Measurements from ENCODE around the gene MYNN. TPM values are rescaled to one million over a fixed set of nuclear protein-coding genes. Genes with fewer than 3 reads are reported as not detected.

MYNN gene
- total RNA-seq, 1 donor from 2014 or later = 12.4 TPM

DNA sequence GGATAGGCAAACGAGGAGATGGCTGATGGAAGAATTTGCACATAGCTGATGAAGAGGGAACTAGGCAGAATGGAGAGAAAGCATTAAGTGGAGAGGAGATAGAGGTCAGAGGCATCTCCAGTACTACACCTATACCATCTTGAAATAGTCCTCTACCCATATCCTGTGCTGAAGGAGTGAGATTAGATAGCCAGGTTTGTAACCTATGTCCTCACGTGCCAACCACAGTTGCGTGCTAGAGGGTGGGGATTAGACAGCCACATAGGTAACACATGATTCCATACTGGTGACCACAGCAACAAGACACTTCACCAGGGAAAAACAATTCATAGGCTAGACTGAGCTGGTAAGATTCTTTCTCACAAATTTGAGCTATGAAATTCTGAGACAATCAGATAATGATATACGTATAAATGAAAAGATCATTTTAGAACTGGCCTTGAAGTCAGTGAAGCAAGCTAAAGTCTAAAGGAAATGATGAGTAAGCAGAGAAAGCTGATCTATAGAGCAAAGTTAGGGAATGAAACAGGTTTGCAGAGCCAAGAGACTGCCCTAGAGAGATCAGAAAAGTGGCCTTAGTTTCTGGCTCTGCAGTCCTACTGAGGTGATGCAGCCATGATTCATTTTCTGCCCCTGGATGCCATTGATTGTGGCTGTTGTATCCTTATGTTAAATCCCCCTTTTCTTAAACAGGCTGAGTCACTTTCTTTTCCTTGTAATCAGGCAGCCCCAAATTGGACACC, 17.7 kb downstream of the MYNN start:
- intact Hi-C loops (cut with micrococcal nuclease) = no loop called here
- Histone ChIP-seq H3K27me3 (ENCODE audit: low read depth) (no peaks in the 10 kb centered on the region), H3K4me3 (no peak overlapping the region), H3K4me1 (no peaks in the 10 kb centered on the region), H3K9me3 (replicated peaks) (no peaks in the 10 kb centered on the region), H3K36me3 (peaks cover 49% of the 10 kb centered on the region), H3K27ac (replicated peaks) (no peak overlapping the region)
- no peak for DNase-seq
- TF ChIP-seq, protein P1, sequence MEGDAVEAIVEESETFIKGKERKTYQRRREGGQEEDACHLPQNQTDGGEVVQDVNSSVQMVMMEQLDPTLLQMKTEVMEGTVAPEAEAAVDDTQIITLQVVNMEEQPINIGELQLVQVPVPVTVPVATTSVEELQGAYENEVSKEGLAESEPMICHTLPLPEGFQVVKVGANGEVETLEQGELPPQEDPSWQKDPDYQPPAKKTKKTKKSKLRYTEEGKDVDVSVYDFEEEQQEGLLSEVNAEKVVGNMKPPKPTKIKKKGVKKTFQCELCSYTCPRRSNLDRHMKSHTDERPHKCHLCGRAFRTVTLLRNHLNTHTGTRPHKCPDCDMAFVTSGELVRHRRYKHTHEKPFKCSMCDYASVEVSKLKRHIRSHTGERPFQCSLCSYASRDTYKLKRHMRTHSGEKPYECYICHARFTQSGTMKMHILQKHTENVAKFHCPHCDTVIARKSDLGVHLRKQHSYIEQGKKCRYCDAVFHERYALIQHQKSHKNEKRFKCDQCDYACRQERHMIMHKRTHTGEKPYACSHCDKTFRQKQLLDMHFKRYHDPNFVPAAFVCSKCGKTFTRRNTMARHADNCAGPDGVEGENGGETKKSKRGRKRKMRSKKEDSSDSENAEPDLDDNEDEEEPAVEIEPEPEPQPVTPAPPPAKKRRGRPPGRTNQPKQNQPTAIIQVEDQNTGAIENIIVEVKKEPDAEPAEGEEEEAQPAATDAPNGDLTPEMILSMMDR (IDR thresholded peaks at IDR 0.05; ENCODE audit: borderline replicate concordance) = no peak

DNA sequence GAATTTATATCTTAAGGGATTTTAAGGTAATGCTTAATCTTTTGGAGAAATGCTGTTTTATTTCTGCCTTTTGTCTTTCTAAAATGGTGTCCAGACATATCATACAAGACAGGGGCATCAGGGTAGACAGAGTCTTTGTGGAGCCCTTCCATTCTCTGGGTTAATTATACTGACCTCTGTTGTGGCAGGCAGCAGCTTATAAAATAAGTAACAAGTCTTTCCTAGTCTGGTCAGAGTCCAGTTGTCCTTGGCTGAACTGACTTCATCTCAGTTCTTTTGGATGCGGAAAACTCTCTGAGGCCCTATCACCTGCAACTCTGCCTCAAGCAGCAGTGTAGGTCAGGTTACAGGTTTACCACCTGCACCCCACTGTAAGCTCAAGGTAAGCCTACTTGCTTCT, 19.2 kb downstream of the MYNN start:
- H3K27me3 ChIP-seq (ENCODE audit: low read depth) = no peaks in the 10 kb centered on the region
- H3K9me3 ChIP-seq (replicated peaks) = no peaks in the 10 kb centered on the region
- no peaks in the 10 kb centered on the region for H3K4me1 ChIP-seq
- intact Hi-C loops (cut with micrococcal nuclease) = no loop called here
- no peak overlapping the region for H3K27ac ChIP-seq (replicated peaks)
- DNase-seq = no peak
- peaks cover 42% of the 10 kb centered on the region for H3K36me3 ChIP-seq
- TF ChIP-seq, protein P1 (IDR thresholded peaks at IDR 0.05; ENCODE audit: borderline replicate concordance) = no peak
- no peak overlapping the region for H3K4me3 ChIP-seq

DNA sequence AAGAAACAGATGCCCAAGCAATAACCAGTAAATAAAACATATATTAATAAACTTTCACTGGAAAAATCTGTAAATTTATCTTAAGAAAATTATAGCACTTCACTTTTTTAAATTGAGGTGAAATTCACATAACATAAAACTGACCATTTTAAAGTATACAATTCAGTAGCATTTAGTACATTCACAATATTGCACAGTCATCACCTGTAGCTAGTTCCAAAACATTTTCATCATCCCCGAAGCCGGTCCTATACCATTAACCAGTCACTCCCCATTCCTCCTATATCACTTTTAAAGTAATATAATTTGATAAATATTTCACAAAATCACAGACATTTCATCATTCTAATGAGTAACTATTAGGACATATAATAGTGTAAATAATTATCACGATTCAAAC, 31.5 kb downstream of the MYNN start:
- TF ChIP-seq, protein P1 (IDR thresholded peaks at IDR 0.05; ENCODE audit: borderline replicate concordance) = no peak
- no peaks in the 10 kb centered on the region for H3K4me1 ChIP-seq
- H3K4me3 ChIP-seq = no peak overlapping the region
- H3K36me3 ChIP-seq = no peaks in the 10 kb centered on the region
- no peak overlapping the region for H3K27ac ChIP-seq (replicated peaks)
- no peaks in the 10 kb centered on the region for H3K27me3 ChIP-seq (ENCODE audit: low read depth)
- no peak for DNase-seq
- H3K9me3 ChIP-seq (replicated peaks) = no peaks in the 10 kb centered on the region
- intact Hi-C loops (cut with micrococcal nuclease) = no loop called here

DNA sequence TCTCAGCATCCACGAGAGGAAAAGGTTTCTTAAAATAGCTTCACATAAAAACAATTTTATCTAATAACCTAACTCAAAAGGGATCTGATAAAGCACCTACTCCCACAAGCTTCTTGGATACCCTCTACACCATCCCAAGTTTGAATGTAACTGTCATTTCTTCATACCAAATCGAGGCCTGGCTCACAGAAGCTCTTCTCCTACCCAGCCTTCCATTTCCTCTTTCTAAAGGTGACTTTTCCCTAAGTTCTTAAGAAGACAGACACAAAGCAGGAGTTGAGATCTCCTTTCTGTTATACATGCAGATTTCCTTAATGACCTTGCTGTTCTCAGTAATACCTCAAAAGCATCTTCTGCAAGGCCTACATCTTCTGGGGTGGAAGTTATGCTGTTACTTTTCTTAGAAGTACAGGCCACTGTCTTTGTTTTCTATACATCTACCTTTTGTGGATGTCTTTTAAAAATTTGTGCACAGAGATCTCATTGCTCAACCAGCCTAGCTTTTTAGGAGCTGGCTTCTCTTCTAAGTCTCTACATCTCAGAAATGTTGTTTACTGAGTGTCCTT, 36.1 kb downstream of the MYNN start:
- intact Hi-C loops (cut with micrococcal nuclease) = no loop called here
- peaks cover 35% of the 10 kb centered on the region for H3K4me1 ChIP-seq
- H3K27ac ChIP-seq (replicated peaks) = no peak overlapping the region
- no peaks in the 10 kb centered on the region for H3K9me3 ChIP-seq (replicated peaks)
- DNase-seq = no peak
- no peaks in the 10 kb centered on the region for H3K27me3 ChIP-seq (ENCODE audit: low read depth)
- no peaks in the 10 kb centered on the region for H3K36me3 ChIP-seq
- no peak overlapping the region for H3K4me3 ChIP-seq
- TF ChIP-seq, protein P1 (IDR thresholded peaks at IDR 0.05; ENCODE audit: borderline replicate concordance) = no peak

DNA sequence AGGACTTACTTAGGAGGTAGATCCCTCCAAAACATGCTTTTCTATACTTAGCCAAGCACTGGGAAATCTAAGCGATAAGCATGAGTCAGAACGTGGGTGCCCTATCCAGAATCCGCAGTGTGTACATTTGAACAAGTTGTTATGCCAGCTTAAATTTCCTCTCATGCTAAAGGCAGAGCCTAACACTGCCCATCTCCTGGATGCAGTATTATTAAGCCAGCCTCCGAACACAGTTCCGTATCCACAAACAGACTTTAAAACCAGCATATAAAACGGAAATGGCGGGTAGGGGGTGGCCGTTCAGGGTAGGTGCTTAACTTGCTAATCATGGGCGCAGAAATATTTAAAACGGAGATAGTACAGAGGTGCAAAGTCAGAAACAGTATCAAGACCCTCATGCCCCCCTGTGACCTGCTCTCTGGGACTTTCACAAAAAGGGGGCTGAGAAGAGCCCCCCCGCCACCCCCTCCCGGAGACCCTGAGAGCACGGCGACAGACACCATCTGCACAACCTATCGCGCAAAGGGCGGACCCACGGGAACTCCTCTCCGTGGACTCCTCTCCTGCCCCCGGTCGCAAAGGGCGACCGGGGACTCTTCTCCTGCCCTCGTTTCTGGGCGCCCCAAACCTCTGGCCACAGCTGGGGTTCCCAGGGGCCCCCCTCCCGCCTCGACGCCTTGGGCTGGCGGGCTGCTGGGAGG, 38.6 kb downstream of the MYNN start:
- no peaks in the 10 kb centered on the region for H3K27me3 ChIP-seq (ENCODE audit: low read depth)
- H3K27ac ChIP-seq (replicated peaks) = peak overlapping the region; percentile 82
- H3K4me1 ChIP-seq = peaks cover 35% of the 10 kb centered on the region
- H3K36me3 ChIP-seq = no peaks in the 10 kb centered on the region
- peak overlapping the region; percentile 79 for H3K4me3 ChIP-seq
- H3K9me3 ChIP-seq (replicated peaks) = peaks cover 14% of the 10 kb centered on the region
- TF ChIP-seq, protein P1 (IDR thresholded peaks at IDR 0.05; ENCODE audit: borderline replicate concordance) = no peak
- intact Hi-C loops (cut with micrococcal nuclease) = no loop called here
- no peak for DNase-seq
